ENCODE results near the gene SUFU. TPM values are rescaled to one million over a fixed set of nuclear protein-coding genes. Genes with fewer than 3 reads are reported as not detected.

Gene SUFU
- total and polyA plus RNA-seq, 2 experiments from 2014 or later, result 2.8 to 5.6 TPM

GRCh38 chr10:102479651-102480050 is 24.1 kb upstream of the SUFU start (continued):
- no peak for TF ChIP-seq REST (IDR thresholded peaks at IDR 0.05; ENCODE audit: unreplicated experiment)
- no peak for TF ChIP-seq CTCF (conservative IDR thresholded peaks at IDR 0.05; ENCODE audit: low read depth in 2 of 2)
- TF ChIP-seq NANOG (IDR thresholded peaks at IDR 0.05; ENCODE audit: borderline replicate concordance), result no peak
- no peak for TF ChIP-seq ZNF331 (CRISPR knock-in tag; IDR thresholded peaks at IDR 0.05; ENCODE audit: low read depth)
- TF ChIP-seq EZH2phosphoT487 (IDR thresholded peaks at IDR 0.05; ENCODE audit: unreplicated experiment), result no peak
- TF ChIP-seq, protein P1, sequence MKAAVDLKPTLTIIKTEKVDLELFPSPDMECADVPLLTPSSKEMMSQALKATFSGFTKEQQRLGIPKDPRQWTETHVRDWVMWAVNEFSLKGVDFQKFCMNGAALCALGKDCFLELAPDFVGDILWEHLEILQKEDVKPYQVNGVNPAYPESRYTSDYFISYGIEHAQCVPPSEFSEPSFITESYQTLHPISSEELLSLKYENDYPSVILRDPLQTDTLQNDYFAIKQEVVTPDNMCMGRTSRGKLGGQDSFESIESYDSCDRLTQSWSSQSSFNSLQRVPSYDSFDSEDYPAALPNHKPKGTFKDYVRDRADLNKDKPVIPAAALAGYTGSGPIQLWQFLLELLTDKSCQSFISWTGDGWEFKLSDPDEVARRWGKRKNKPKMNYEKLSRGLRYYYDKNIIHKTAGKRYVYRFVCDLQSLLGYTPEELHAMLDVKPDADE (IDR thresholded peaks at IDR 0.05), result no peak

DNA sequence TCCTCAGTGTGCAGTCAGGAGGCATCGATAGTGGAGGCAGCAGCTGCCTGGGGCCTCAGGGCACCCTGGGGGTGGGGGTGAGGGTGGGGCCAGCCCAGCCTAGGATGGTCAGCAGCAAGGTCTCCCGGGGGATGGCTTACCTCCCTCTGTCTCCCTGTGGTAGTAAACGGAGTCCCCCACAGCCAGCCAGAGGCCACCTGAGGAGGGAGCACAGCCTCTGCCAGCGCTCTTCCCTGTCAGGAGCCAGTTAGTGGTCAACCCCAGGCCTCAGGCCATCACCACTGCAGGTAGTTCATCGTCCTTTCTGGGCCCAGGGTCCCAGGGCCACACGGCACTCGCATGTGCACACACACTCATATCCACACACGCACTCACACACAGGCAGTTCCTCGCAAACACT is 23.4 kb upstream of the SUFU start:
- TF ChIP-seq STAT1 (IDR thresholded peaks at IDR 0.05; ENCODE audit: unreplicated experiment), result no peak
- TF ChIP-seq POLR2AphosphoS5 (IDR thresholded peaks at IDR 0.05; ENCODE audit: low read depth), result no peak; the same call in 1 of the 2 replicates
- H3K27ac Mint-ChIP-seq, result no peak overlapping the region
- 0 out of 2 replicates have a peak, but pooled peaks cover 5% of the 10 kb centered on the region for H3F3A ChIP-seq (replicated peaks; ENCODE audit: low read depth)
- DNase-seq (ENCODE audit: low spot score), result no peak
- no peaks in the 10 kb centered on the region for H3K4me1 Mint-ChIP-seq
- no peak overlapping the region for H2AFZ ChIP-seq
- peaks cover 9% of the 10 kb centered on the region; the same call in 1 of the 2 replicates for H4K20me1 ChIP-seq (replicated peaks; ENCODE audit: insufficient read depth)
- peaks cover 50% of the 10 kb centered on the region for H3K36me3 Mint-ChIP-seq (ENCODE audit: low read depth)
- H3K27me3 ChIP-seq (ENCODE audit: insufficient read depth), result no peaks in the 10 kb centered on the region
- no peak for ATAC-seq
- peaks cover 13% of the 10 kb centered on the region for H3K27me3 Mint-ChIP-seq (ENCODE audit: insufficient read depth, low read depth, poor library complexity)
- H3K27ac ChIP-seq (ENCODE audit: low read depth), result no peak overlapping the region
- no peaks in the 10 kb centered on the region for H3K4me1 ChIP-seq (ENCODE audit: insufficient read depth)
- peaks cover 26% of the 10 kb centered on the region for H3K36me3 ChIP-seq (ENCODE audit: insufficient read depth)
- no peaks in the 10 kb centered on the region for H3K9me2 ChIP-seq (ENCODE audit: insufficient read depth)
- H3K9me3 Mint-ChIP-seq, result no peaks in the 10 kb centered on the region
- no peak overlapping the region for H3K4me2 ChIP-seq
- H3K4me3 Mint-ChIP-seq, result no peak overlapping the region
- H3K79me2 ChIP-seq (replicated peaks; ENCODE audit: insufficient read depth), result no peaks in the 10 kb centered on the region
- no peak overlapping the region for H3K4me3 ChIP-seq
